Breast epithelium (tissue), 4 donors: ENCODE results near the gene CPEB3. TPM values are rescaled to one million over a fixed set of nuclear protein-coding genes. Genes with fewer than 3 reads are reported as not detected.
A peak's percentile ranks its signal among the peaks of the same experiment; 100 is the strongest.
"Not testable (repeated sequence)": the region's sequence is repeated elsewhere in the genome, so short reads cannot be mapped to it uniquely, and the experiment has no call there.

Source experiments
- DNase-seq, 2 donors: peaks; one replicate each; pipeline ENCODE4 v3.0.0-alpha.2; 2019; ENCODE audit warnings: low spot score in 2 of 2
- H3K27ac ChIP-seq, 2 donors: fragments of 200-600 bp; sonication (generic) in 1 of 2; one replicate each; pipeline ENCODE4 v1.5.1; 2016 to 2019; ENCODE audit warnings: mild to moderate bottlenecking in 1 of 2
- H3K27me3 ChIP-seq, 2 donors: fragments of 200-600 bp; sonication (generic) in 1 of 2; one replicate each; pipeline versions ENCODE4 v1.5.1 to v1.6.0; 2017 to 2019; ENCODE audit warnings: control low read depth in 1 of 2, mild to moderate bottlenecking in 1 of 2
- H3K36me3 ChIP-seq: fragments of 200-600 bp; one replicate; pipeline ENCODE4 v1.5.1; 2019
- H3K4me1 ChIP-seq, 2 donors: fragments of 200-600 bp; sonication (generic); one replicate each; pipeline ENCODE4 v1.5.1; 2016 to 2019; ENCODE audit warnings: control low read depth in 1 of 2
- H3K4me3 ChIP-seq, 3 donors: fragments of 200-600 bp; sonication (generic); 1 replicate in 2 of 3; 2 replicates in 1 of 3; pipeline ENCODE4 v1.5.1; 2016 to 2019; ENCODE audit warnings: mild to moderate bottlenecking in 3 of 3, moderate library complexity in 2 of 3
- H3K9me3 ChIP-seq, 2 donors: fragments of 200-600 bp; sonication (generic) in 1 of 2; one replicate each; pipeline ENCODE4 v1.5.1; 2016 to 2019; ENCODE audit warnings: control low read depth in 1 of 2
- POLR2A ChIP-seq: fragments of 450-650 bp; IDR thresholded peaks from one replicate; pipeline ENCODE4 v1.6.1; 2016; ENCODE audit warnings: antibody characterized with exemption, mild to moderate bottlenecking, moderate library complexity
- POLR2AphosphoS5 ChIP-seq, 3 donors: sonication (generic); formaldehyde crosslinking; IDR thresholded peaks; one replicate each; pipeline ENCODE4 v1.6.1; 2017; ENCODE audit warnings: antibody characterized with exemption in 3 of 3
- intact Hi-C: fragments of 100-400 bp; cut with DNase I; formaldehyde crosslinking; loops from one replicate; pipeline ENCODE4 v1.15.1; 2023; ENCODE audit warnings: low total_unique reads
- total RNA-seq, 3 donors: library from RNA; depleted of rRNA; stranded (reverse); fragments of >200 nt; gene quantifications; one replicate each; pipeline ENCODE4 v1.1.0, GENCODE V29; 2016
- TF ChIP-seq, protein P1 (sequence below), 3 donors: fragments of 450-650 bp; IDR thresholded peaks; one replicate each; pipeline ENCODE4 v1.5.1; 2016 to 2017; ENCODE audit warnings: antibody characterized with exemption in 3 of 3, mild to moderate bottlenecking in 3 of 3, moderate library complexity in 3 of 3

CPEB3 gene
- total RNA-seq, 3 donors from 2014 or later = 3.8 to 12.1 (median 5.2) TPM

DNA sequence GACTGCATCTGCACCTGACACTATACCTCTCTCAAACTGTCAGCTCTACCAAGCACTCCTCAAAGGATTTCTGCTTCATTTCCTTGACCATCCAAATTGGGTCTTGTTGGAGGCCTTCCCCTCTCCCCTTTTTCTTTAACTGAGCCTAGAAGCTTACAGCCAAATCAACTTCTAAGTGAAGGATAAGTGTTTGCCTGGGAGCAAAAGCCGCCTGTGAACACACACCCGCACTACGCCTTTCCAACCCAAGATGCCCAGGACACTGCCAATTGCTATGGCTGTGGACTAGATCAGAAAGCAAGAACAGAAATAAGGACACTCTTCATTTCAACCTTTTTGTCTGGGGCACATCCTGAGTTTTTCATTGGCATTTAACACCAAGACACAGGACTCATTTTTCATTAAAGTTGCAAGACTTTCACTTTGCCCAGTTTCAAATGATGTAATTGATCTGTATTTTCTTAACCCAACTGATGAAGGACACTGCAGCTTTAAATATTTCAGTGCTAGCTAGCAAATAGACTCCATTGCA is 52.8 kb downstream of the CPEB3 start:
- peak overlapping the region in 2 of 3 donors; percentile 61 to 81 for H3K4me3 ChIP-seq
- H3K9me3 ChIP-seq = no peaks in the 10 kb centered on the region
- H3K27me3 ChIP-seq = no peaks in the 10 kb centered on the region
- no peak for DNase-seq
- intact Hi-C loops = no loop called here
- peak overlapping the region in 1 of 2 donors; percentile 79 for H3K27ac ChIP-seq
- H3K4me1 ChIP-seq = peaks cover 0 to 7% of the 10 kb centered on the region in 2 donors
- no peak for TF ChIP-seq POLR2AphosphoS5 (IDR thresholded peaks at IDR 0.05)
- no peaks in the 10 kb centered on the region for H3K36me3 ChIP-seq

DNA sequence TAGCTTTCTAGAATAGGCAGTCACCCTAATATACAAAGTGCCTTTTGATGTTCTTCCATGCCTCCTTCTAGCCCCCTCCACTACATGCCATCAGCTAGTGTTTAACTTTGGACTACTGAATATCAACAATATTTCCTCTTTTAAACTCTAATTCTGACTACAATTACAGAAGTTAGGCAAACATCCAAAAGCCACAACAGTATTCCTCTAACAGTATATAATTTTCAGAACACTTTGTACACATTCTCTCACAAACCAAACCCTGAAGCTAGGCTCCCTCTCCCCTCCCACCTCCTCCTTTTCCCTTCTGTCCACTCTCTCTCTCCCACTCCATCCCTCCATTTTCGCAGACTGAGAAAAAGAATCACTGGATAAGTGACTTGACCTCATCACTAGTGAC is 59.7 kb downstream of the CPEB3 start:
- H3K27ac ChIP-seq = no peak overlapping the region
- H3K4me3 ChIP-seq = no peak overlapping the region
- intact Hi-C loops = no loop called here
- DNase-seq = no peak
- no peaks in the 10 kb centered on the region for H3K9me3 ChIP-seq
- TF ChIP-seq, protein P1, sequence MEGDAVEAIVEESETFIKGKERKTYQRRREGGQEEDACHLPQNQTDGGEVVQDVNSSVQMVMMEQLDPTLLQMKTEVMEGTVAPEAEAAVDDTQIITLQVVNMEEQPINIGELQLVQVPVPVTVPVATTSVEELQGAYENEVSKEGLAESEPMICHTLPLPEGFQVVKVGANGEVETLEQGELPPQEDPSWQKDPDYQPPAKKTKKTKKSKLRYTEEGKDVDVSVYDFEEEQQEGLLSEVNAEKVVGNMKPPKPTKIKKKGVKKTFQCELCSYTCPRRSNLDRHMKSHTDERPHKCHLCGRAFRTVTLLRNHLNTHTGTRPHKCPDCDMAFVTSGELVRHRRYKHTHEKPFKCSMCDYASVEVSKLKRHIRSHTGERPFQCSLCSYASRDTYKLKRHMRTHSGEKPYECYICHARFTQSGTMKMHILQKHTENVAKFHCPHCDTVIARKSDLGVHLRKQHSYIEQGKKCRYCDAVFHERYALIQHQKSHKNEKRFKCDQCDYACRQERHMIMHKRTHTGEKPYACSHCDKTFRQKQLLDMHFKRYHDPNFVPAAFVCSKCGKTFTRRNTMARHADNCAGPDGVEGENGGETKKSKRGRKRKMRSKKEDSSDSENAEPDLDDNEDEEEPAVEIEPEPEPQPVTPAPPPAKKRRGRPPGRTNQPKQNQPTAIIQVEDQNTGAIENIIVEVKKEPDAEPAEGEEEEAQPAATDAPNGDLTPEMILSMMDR (IDR thresholded peaks at IDR 0.05) = no peak
- no peak for TF ChIP-seq POLR2AphosphoS5 (IDR thresholded peaks at IDR 0.05)
- TF ChIP-seq POLR2A = no peak
- H3K27me3 ChIP-seq = no peaks in the 10 kb centered on the region
- no peaks in the 10 kb centered on the region for H3K36me3 ChIP-seq
- H3K4me1 ChIP-seq = no peaks in the 10 kb centered on the region

DNA sequence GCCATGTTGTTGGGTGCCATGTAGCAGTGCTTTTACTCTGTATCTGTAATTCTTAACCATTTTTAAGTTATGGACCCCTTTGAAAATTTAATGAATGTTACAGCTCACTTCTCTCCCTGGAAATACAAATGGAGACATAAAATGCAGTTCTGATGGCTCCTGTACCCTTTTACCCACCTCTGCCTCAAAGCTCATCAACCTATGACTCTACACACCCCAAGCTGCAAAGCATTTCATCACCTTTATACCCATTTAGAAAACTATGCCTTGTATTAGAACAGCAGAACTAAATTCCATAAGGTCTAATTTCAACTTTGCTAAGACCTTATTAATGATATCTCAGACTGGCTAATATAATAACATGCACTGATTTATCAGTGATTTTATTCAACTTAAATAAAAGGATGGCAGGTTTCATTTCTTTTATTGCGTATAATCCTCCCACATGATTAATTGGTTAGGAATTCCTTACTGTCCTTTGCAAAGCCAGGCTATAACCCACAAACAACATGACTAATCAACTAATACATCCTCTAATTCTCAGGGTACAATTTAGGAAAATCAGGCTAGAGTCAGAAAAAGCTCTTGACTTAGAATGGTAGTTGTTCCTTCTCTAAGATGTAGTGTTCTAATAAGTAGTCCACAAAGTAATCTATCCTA is 68.1 kb downstream of the CPEB3 start:
- intact Hi-C loops = no loop called here
- no peak for TF ChIP-seq POLR2A
- no peak for TF ChIP-seq POLR2AphosphoS5 (IDR thresholded peaks at IDR 0.05)
- TF ChIP-seq, protein P1 (IDR thresholded peaks at IDR 0.05) = no peak
- Histone ChIP-seq H3K4me1 (no peaks in the 10 kb centered on the region), H3K27ac (no peak overlapping the region), H3K4me3 (no peak overlapping the region), H3K27me3 (no peaks in the 10 kb centered on the region), H3K36me3 (no peaks in the 10 kb centered on the region), H3K9me3 (no peaks in the 10 kb centered on the region)
- DNase-seq = no peak

DNA sequence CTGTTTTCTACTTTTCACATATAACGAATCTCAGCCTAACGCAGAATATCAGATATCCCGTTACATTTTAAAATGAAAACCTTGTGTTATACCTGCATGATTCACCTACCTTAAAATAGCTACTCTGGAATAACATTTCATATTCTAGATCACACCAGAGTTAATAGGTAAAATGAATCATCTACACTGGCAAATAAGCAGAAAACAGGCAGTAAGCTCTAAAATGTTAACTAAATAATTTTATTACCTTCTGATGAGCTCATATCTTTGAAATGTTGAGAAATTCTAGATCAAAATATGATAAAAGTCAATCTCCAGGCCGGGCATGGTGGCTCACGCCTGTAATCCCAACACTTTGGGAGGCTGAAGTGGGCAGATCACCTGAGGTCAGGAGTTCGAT is 71.3 kb downstream of the CPEB3 start:
- no peaks in the 10 kb centered on the region for H3K36me3 ChIP-seq
- no peaks in the 10 kb centered on the region for H3K9me3 ChIP-seq
- intact Hi-C loops = no loop called here
- no peaks in the 10 kb centered on the region for H3K27me3 ChIP-seq
- no peak for DNase-seq
- TF ChIP-seq POLR2A = no peak
- no peak for TF ChIP-seq POLR2AphosphoS5 (IDR thresholded peaks at IDR 0.05)
- TF ChIP-seq, protein P1 (IDR thresholded peaks at IDR 0.05) = no peak
- H3K4me1 ChIP-seq = no peaks in the 10 kb centered on the region
- H3K27ac ChIP-seq = no peak overlapping the region
- H3K4me3 ChIP-seq = no peak overlapping the region

DNA sequence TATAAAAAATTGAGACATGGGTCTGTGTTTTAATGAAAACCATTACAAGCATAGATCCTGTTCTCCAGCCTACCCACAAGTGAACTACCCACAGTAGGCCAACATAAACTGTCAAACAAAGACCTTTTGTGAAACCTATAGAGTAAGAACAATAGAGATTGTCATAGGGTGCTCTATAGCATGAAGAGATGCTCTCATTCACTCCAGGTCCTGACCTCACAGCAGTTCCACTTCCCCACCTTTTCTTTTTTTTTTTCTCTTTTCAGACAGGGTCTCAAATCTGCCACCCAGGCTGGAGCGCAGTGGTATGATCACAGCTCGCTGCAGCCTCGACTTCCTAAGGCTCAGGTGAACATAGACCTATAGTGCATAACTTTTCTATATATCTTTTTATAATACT is 72.3 kb downstream of the CPEB3 start:
- H3K36me3 ChIP-seq = no peaks in the 10 kb centered on the region
- intact Hi-C loops = no loop called here
- TF ChIP-seq POLR2A = no peak
- no peak for TF ChIP-seq POLR2AphosphoS5 (IDR thresholded peaks at IDR 0.05)
- TF ChIP-seq, protein P1 (IDR thresholded peaks at IDR 0.05) = no peak
- H3K27me3 ChIP-seq = no peaks in the 10 kb centered on the region
- H3K27ac ChIP-seq = no peak overlapping the region
- H3K4me1 ChIP-seq = no peaks in the 10 kb centered on the region
- no peak overlapping the region for H3K4me3 ChIP-seq
- DNase-seq = no peak
- no peaks in the 10 kb centered on the region for H3K9me3 ChIP-seq

DNA sequence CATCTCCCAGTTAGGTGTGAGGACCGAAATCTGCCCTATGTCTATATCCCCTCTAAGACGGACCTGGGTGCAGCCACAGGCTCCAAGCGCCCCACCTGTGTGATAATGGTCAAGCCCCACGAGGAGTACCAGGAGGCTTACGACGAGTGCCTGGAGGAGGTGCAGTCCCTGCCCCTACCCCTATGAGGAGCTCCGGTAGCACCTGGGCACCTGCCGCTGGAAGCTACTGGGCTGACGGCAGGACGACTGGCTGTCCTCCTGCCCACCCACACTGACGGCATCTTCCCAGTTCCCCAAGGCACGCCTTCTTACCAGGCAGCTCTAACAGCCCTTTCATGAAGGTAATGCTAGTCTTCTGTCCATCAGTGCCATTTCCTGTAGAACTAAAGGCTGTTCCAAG is 74.3 kb downstream of the CPEB3 start:
- H3K4me3 ChIP-seq, DNase-seq, H3K9me3 ChIP-seq, intact Hi-C loops, H3K36me3 ChIP-seq, H3K4me1 ChIP-seq, H3K27me3 ChIP-seq, H3K27ac ChIP-seq: not testable (repeated sequence)

DNA sequence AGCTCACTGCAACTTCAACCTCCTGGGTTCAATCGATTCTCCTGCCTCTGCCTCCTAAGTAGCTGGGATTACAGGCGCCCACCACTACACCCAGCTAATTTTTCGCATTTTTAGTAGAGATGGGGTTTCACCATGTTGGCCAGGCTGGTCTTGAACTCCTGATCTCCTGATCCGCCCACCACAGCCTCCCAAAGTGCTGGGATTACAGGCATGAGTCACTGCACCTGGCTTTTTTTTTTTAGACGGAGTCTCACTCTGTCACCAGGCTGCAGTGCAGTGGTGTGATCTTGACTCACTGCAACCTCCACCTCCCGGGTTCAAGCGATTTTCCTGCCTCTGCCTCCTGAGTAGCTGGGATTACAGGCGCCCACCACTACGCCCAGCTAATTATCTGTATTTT is 75.7 kb downstream of the CPEB3 start:
- H3K27ac ChIP-seq, H3K4me3 ChIP-seq, intact Hi-C loops, H3K4me1 ChIP-seq, H3K36me3 ChIP-seq, DNase-seq, H3K9me3 ChIP-seq, H3K27me3 ChIP-seq: not testable (repeated sequence)
